GM19240 (cell line): ENCODE data around the gene GPANK1.
"Not testable (repeated sequence)": the region's sequence is repeated elsewhere in the genome, so short reads cannot be mapped to it uniquely, and the experiment has no call there.

Experiments
- DNase-seq: peaks from one replicate; pipeline ENCODE4 v3.0.0; 2011; ENCODE audit warnings: low spot score; ENCODE audit not compliant: insufficient read length

GPANK1 gene

GRCh38 chr6:31664790-31665500, at the start of gene GPANK1:
GPANK1 (minus strand) TSS chr6:31664997; CDS start chr6:31664478, 519 bp downstream.
- DNase-seq, result peak; percentile 69

- DNase-seq, result no peak
These were observed 49.3 kb upstream of the GPANK1 start for GRCh38 chr6:31713991-31714684.

- no peak for DNase-seq
These were observed 48.7 kb upstream of the GPANK1 start for GRCh38 chr6:31713465-31713864.

- DNase-seq, result no peak
These were observed 47.5 kb upstream of the GPANK1 start for GRCh38 chr6:31712296-31712695.

- DNase-seq, result no peak
These were observed 46.4 kb upstream of the GPANK1 start for GRCh38 chr6:31711233-31711632.

DNA sequence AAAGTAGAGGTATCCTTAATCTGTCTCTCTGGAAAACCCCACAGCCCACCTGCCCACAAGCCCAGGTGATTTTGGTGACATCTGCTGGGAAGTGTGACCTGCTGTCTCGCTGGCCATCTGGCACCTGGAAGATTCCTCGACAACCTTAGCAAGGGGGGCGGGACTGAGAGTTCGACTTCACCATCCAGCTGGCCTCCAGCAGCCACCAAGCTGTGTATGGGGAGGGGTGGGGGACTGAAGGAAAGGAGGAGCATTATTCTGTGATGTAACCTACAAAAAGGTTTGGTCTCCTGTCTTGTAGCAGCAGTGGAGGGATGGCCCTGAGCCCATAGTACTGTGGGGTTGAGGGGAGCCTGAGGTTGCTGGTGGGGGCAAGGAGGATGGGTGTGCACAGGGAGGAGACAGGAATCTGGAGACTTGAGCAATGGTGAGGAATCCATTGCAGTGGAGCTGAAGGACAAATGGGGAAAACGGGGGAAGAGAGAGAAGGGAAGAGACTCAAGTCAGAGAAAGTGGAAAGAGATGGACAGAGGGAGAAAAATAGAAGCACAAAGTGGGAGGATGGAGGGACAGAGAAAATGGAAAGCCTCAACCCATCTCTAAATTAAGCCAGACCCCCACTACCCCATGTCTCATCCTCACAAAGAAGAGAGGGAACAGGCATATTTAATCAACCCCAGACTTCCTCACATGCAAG, 45.9 kb upstream of the GPANK1 start:
- DNase-seq, result no peak

GRCh38 chr6:31709157-31709556, 44.4 kb upstream of the GPANK1 start:
- DNase-seq, result not testable (repeated sequence)

GRCh38 chr6:31708224-31708623, 43.4 kb upstream of the GPANK1 start:
- DNase-seq, result no peak

DNA sequence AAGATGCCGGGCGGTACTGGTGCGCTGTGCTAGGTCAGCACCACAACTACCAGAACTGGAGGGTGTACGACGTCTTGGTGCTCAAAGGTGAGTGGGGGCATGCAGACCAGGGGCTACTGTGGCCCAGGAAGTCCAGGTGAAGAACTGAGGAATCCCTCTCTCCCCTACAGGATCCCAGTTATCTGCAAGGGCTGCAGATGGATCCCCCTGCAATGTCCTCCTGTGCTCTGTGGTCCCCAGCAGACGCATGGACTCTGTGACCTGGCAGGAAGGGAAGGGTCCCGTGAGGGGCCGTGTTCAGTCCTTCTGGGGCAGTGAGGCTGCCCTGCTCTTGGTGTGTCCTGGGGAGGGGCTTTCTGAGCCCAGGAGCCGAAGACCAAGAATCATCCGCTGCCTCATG, 42.9 kb upstream of the GPANK1 start:
- no peak for DNase-seq

- DNase-seq, result no peak
These were observed 41.8 kb upstream of the GPANK1 start, which contains the start of gene LY6G6F for GRCh38 chr6:31706599-31706998. LY6G6F (plus strand) TSS chr6:31706866; CDS start chr6:31706907, 41 bp downstream.

DNA sequence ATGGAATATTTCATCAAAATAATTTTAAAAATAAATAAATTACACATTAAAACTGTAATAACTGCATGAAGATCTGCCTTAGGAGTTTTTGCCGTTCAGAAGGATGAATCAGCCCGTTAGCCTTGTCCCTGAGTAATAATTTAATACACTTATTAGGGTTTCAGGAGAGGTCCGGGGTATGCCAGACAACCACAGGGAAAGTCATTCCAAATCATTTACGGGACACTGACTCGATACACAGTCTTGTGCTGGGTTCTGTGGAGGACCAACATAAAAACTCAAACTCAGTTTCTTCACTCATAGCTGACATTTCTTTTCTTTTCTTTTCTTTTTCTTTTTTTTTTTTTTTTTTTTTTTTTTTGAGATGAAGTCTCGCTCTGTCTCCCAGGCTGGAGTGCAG, 41.1 kb upstream of the GPANK1 start:
- DNase-seq, result no peak

- DNase-seq, result peak; percentile 99
These were observed 38.3 kb upstream of the GPANK1 start, which contains the start of gene ABHD16A for GRCh38 chr6:31702819-31703716. ABHD16A (minus strand) TSS chr6:31703324; CDS start chr6:31703281, 43 bp downstream.

- no peak for DNase-seq
These were observed 37.6 kb upstream of the GPANK1 start for GRCh38 chr6:31702405-31702818.

- DNase-seq, result no peak
These were observed 37.0 kb upstream of the GPANK1 start for GRCh38 chr6:31701666-31702404.

- DNase-seq, result no peak
These were observed 36.1 kb upstream of the GPANK1 start for GRCh38 chr6:31700740-31701401.

GRCh38 chr6:31697555-31697954, 32.8 kb upstream of the GPANK1 start:
- DNase-seq, result no peak

DNA sequence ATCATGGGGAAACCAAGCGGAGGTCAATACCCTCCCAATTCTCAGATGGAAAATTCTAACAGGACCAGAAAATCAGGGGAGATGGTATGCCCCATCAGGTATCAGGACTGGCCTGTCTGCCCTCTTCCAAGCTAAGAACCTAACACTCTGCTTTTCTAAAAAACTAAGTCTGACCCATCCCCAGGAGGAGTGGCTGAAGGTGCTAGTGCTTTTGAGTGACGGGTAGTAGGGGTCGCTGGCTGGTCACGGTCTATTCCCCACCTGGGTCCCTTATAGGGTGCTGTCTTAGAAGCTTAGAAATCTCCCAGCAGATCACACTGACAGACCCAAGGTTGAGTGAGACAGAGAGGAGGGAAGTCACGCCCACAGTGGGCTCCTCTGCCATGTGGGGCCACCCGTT, 28.7 kb upstream of the GPANK1 start:
- no peak for DNase-seq

DNA sequence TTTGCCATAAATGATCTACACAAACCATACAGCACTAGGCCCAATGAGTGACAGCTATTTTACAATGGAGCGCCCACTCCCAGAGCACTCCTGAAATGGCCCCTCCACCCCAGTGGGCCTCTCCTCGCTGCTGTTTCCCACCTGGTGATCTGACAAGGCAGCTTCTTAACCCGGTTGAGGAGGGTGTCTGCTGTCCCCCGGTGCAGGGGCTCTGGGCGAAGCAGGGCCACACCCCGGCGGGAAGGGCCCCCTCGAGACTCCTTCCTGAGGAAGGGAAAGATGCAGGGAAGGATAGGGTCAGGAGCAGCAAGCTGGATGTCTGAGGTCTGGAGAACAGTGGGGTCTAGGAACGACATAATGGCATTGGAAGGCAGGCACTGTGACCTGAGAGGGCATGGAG, 28.1 kb upstream of the GPANK1 start:
- no peak for DNase-seq

- no peak for DNase-seq
These were observed 27.6 kb upstream of the GPANK1 start for GRCh38 chr6:31692353-31692752.

GRCh38 chr6:31691564-31692108, 26.8 kb upstream of the GPANK1 start:
- DNase-seq, result no peak
